T-cell (primary cell): ENCODE measurements around the gene TRPM3. TPM values are rescaled to one million over a fixed set of nuclear protein-coding genes. Genes with fewer than 3 reads are reported as not detected.

ENCODE experiments used
- ATAC-seq, 4 experiments: fragments of 200-7000 bp in 3 of 4; fragments of 150-1000 bp in 1 of 4; cut with Tn5 transposase; replicated peaks in 1 of 4; 1 replicate in 3 of 4; 2 replicates in 1 of 4; pipeline ENCODE4 v1.10.0; 2021; ENCODE audit warnings: moderate library complexity in 3 of 4, mild to moderate bottlenecking in 2 of 4, moderate number of reproducible peaks in 1 of 4
- CTCF ChIA-PET, 2 donors: fragments of 300-600 bp; sonication (Branson Sonifier 250); formaldehyde crosslinking; loops; one replicate each; lab custom pipeline; 2022; ENCODE audit warnings: antibody characterized with exemption in 2 of 2; lab: Charles Lee
- POLR2A ChIA-PET, 2 donors: fragments of 300-600 bp; sonication (Branson Sonifier 250); formaldehyde crosslinking; loops; one replicate each; lab custom pipeline; 2022; ENCODE audit warnings: antibody characterized with exemption in 2 of 2; lab: Charles Lee
- DNase-seq, 35 experiments: peaks; one replicate each; pipeline versions ENCODE4 v3.0.0 to v3.0.0-alpha.2; 2013 to 2023
- H3K27ac ChIP-seq: one replicate; pipeline ENCODE4 v1.5.1; 2013; ENCODE audit warnings: low read length
- H3K27me3 ChIP-seq, 2 experiments: replicated peaks in 1 of 2; 1 replicate in 1 of 2; 2 replicates in 1 of 2; pipeline versions ENCODE4 v1.6.1 to v1.7.0; 2013; ENCODE audit warnings: low read length in 1 of 2, mixed read lengths in 1 of 2; ENCODE audit not compliant: control insufficient read depth in 2 of 2, insufficient read depth in 2 of 2; ENCODE audit errors: extremely low read depth in 1 of 2
- H3K36me3 ChIP-seq, 2 donors: 1 replicate in 1 of 2; 2 replicates in 1 of 2; pipeline versions ENCODE4 v1.6.1 to v1.7.0; 2013; ENCODE audit warnings: low read length in 1 of 2; ENCODE audit not compliant: control insufficient read depth in 2 of 2, insufficient read depth in 1 of 2; ENCODE audit errors: extremely low read depth in 1 of 2
- H3K4me1 ChIP-seq, 2 experiments: 1 replicate in 1 of 2; 2 replicates in 1 of 2; pipeline versions ENCODE4 v1.6.1 to v1.7.0; 2013; ENCODE audit warnings: low read length in 2 of 2, mixed read lengths in 1 of 2; ENCODE audit not compliant: insufficient read depth in 2 of 2, control insufficient read depth in 1 of 2; ENCODE audit errors: extremely low read depth in 1 of 2
- H3K4me3 ChIP-seq, 2 donors: 1 replicate in 1 of 2; 2 replicates in 1 of 2; pipeline versions ENCODE4 v1.5.1 to v1.7.0; 2013; ENCODE audit warnings: mild to moderate bottlenecking in 2 of 2, low read length in 1 of 2, moderate library complexity in 1 of 2; ENCODE audit not compliant: control insufficient read depth in 1 of 2; ENCODE audit errors: extremely low read depth in 1 of 2
- H3K9me3 ChIP-seq: 2 replicates; pipeline ENCODE4 v1.7.0; 2013
- H3K27ac Mint-ChIP-seq, 2 donors: one replicate each; pipeline ENCODE4 v1.8.0; 2020 to 2021; ENCODE audit warnings: mild to moderate bottlenecking in 2 of 2, mixed read lengths in 2 of 2
- H3K27me3 Mint-ChIP-seq, 2 donors: one replicate each; pipeline ENCODE4 v1.8.0; 2021 to 2022; ENCODE audit warnings: mixed read lengths in 2 of 2
- H3K36me3 Mint-ChIP-seq: one replicate; pipeline ENCODE4 v1.8.0; 2021; ENCODE audit warnings: mixed read lengths
- H3K4me1 Mint-ChIP-seq, 3 donors: one replicate each; pipeline ENCODE4 v1.8.0; 2020 to 2022; ENCODE audit warnings: mixed read lengths in 3 of 3, mild to moderate bottlenecking in 1 of 3
- H3K4me3 Mint-ChIP-seq, 3 donors: one replicate each; pipeline ENCODE4 v1.8.0; 2020 to 2022; ENCODE audit warnings: mild to moderate bottlenecking in 3 of 3, mixed read lengths in 3 of 3, moderate library complexity in 3 of 3
- H3K9me3 Mint-ChIP-seq, 3 donors: one replicate each; pipeline ENCODE4 v1.8.0; 2020 to 2022; ENCODE audit warnings: mixed read lengths in 3 of 3
- WGBS: methylation state at CpG from one replicate; pipeline ENCODE4 v1.1.5; 2013; ENCODE audit warnings: missing lambda C conversion rate; ENCODE audit not compliant: insufficient coverage; 5-methylcytosine and 5-hydroxymethylcytosine counted together
- total RNA-seq, 35 experiments: library from RNA in 6 of 35; stranded (reverse) in 6 of 35; fragments of 120-200 nt in 1 of 35; gene quantifications; one replicate each; pipeline versions ENCODE4 v1.2.1 to v1.2.4 and lab custom pipeline; 2013 to 2026

Gene TRPM3
- total RNA-seq, 5 donors from 2014 or later (not counting 1 experiment from before 2014, with no cell fraction given): not detected

- ChIA-PET CTCF (interaction anchor here in 1 of 2 donors (1.1 to 1.2 kb wide), 2 partner anchors 11 kb away, joined by 3 to 4 read pairs; no protein-coding TSS in a partner anchor), POLR2A (no interaction called here)
Measured at GRCh38 chr9:70613024-70613768, 508.2 kb downstream of the TRPM3 start.

GRCh38 chr9:70610287-70610644 is 511.2 kb downstream of the TRPM3 start:
- ATAC-seq (no peak), DNase-seq (no peak)
- Histone ChIP-seq H3K4me1 (no peaks in the 10 kb centered on the region), H3K27me3 (no peaks in the 10 kb centered on the region), H3K4me3 (no peak overlapping the region), H3K36me3 (no peaks in the 10 kb centered on the region), H3K27ac (no peak overlapping the region), H3K9me3 (no peaks in the 10 kb centered on the region)
- 70% methylated on average over 3 of the region's 5 CpGs for WGBS
- no peaks in the 10 kb centered on the region for H3K9me3 Mint-ChIP-seq
- peaks cover 0 to 6% of the 10 kb centered on the region in 2 donors for H3K27me3 Mint-ChIP-seq
- ChIA-PET POLR2A (no interaction called here), CTCF (no interaction called here)
- no peaks in the 10 kb centered on the region for H3K36me3 Mint-ChIP-seq
- H3K4me3 Mint-ChIP-seq: no peak overlapping the region
- peaks cover 0 to 4% (median 3%) of the 10 kb centered on the region in 3 donors for H3K4me1 Mint-ChIP-seq
- no peak overlapping the region for H3K27ac Mint-ChIP-seq

More at GRCh38 chr9:70613024-70613768, 508.2 kb downstream of the TRPM3 start:
- no peak overlapping the region for H3K27ac ChIP-seq
- no peaks in the 10 kb centered on the region for H3K36me3 Mint-ChIP-seq
- H3K4me3 ChIP-seq: no peak overlapping the region
- H3K4me1 Mint-ChIP-seq: peaks cover 0 to under 1% (median 0%) of the 10 kb centered on the region in 3 donors
- ATAC-seq (no peak), DNase-seq (no peak)
- H3K9me3 Mint-ChIP-seq: no peaks in the 10 kb centered on the region
- H3K9me3 ChIP-seq: no peaks in the 10 kb centered on the region
- peaks cover 0 to 6% of the 10 kb centered on the region in 2 donors for H3K27me3 Mint-ChIP-seq
- H3K27ac Mint-ChIP-seq: no peak overlapping the region
- H3K4me3 Mint-ChIP-seq: no peak overlapping the region
- H3K36me3 ChIP-seq: no peaks in the 10 kb centered on the region
- no peaks in the 10 kb centered on the region for H3K4me1 ChIP-seq
- peaks cover 0 to 3% of the 10 kb centered on the region in 2 experiments for H3K27me3 ChIP-seq
- 80% methylated on average over 1 of the region's 4 CpGs for WGBS

GRCh38 chr9:70609542-70610286 is 511.7 kb downstream of the TRPM3 start:
- H3K27me3 ChIP-seq: no peaks in the 10 kb centered on the region
- Mint-ChIP-seq H3K27ac (no peak overlapping the region), H3K36me3 (no peaks in the 10 kb centered on the region), H3K4me1 (peaks cover 0 to 4% (median 3%) of the 10 kb centered on the region in 3 donors), H3K27me3 (peaks cover 0 to 6% of the 10 kb centered on the region in 2 donors), H3K4me3 (no peak overlapping the region), H3K9me3 (no peaks in the 10 kb centered on the region)
- no peak for DNase-seq
- ChIA-PET CTCF (interaction anchor here in 1 of 2 donors (0.6 kb wide), 1 partner anchor 1061 kb away, joined by 3 read pairs; no protein-coding TSS in a partner anchor), POLR2A (no interaction called here)
- H3K36me3 ChIP-seq: no peaks in the 10 kb centered on the region
- 50% methylated on average over 2 of the region's 6 CpGs for WGBS
- H3K4me3 ChIP-seq: no peak overlapping the region
- ATAC-seq: no peak
- H3K27ac ChIP-seq: no peak overlapping the region
- H3K4me1 ChIP-seq: no peaks in the 10 kb centered on the region
- H3K9me3 ChIP-seq: no peaks in the 10 kb centered on the region

GRCh38 chr9:70609011-70609410 is 512.4 kb downstream of the TRPM3 start:
- ChIA-PET POLR2A (no interaction called here), CTCF (interaction anchor here (0.6 kb wide), 2 partner anchors 220 to 1060 kb away, joined by 3 read pairs; no protein-coding TSS in a partner anchor)
- H3K27me3 Mint-ChIP-seq: peaks cover 0 to 6% of the 10 kb centered on the region in 2 donors
- no peak overlapping the region for H3K27ac Mint-ChIP-seq
- Histone ChIP-seq H3K9me3 (no peaks in the 10 kb centered on the region), H3K4me1 (no peaks in the 10 kb centered on the region), H3K36me3 (no peaks in the 10 kb centered on the region), H3K4me3 (no peak overlapping the region), H3K27ac (no peak overlapping the region), H3K27me3 (no peaks in the 10 kb centered on the region)
- H3K9me3 Mint-ChIP-seq: no peaks in the 10 kb centered on the region
- ATAC-seq (no peak), DNase-seq (no peak)
- no CpG with 5 or more reads among the region's 2 CpGs for WGBS
- no peak overlapping the region for H3K4me3 Mint-ChIP-seq
- peaks cover 0 to 4% (median 3%) of the 10 kb centered on the region in 3 donors for H3K4me1 Mint-ChIP-seq
- no peaks in the 10 kb centered on the region for H3K36me3 Mint-ChIP-seq

GRCh38 chr9:70607926-70608325 is 513.5 kb downstream of the TRPM3 start:
- ATAC-seq (no peak), DNase-seq (peak in 1 of 35 experiments; percentile 26)
- no peaks in the 10 kb centered on the region for H3K27me3 ChIP-seq
- H3K36me3 Mint-ChIP-seq: no peaks in the 10 kb centered on the region
- WGBS: 64% methylated on average over 6 of the region's 9 CpGs
- H3K27ac Mint-ChIP-seq: no peak overlapping the region
- no peaks in the 10 kb centered on the region for H3K36me3 ChIP-seq
- no peak overlapping the region for H3K4me3 Mint-ChIP-seq
- no peaks in the 10 kb centered on the region for H3K4me1 ChIP-seq
- peaks cover 0 to 6% of the 10 kb centered on the region in 2 donors for H3K27me3 Mint-ChIP-seq
- H3K9me3 ChIP-seq: no peaks in the 10 kb centered on the region
- H3K9me3 Mint-ChIP-seq: no peaks in the 10 kb centered on the region
- no peak overlapping the region for H3K27ac ChIP-seq
- CTCF ChIA-PET: no interaction called here
- H3K4me3 ChIP-seq: no peak overlapping the region
- peaks cover 0 to 4% (median 3%) of the 10 kb centered on the region in 3 donors for H3K4me1 Mint-ChIP-seq
- POLR2A ChIA-PET: no interaction called here

GRCh38 chr9:70607329-70607728 is 514.1 kb downstream of the TRPM3 start:
- Mint-ChIP-seq H3K27me3 (peaks cover 0 to 6% of the 10 kb centered on the region in 2 donors), H3K4me1 (peaks cover 0 to 6% (median 3%) of the 10 kb centered on the region in 3 donors)

More at GRCh38 chr9:70607329-70607728, 514.1 kb downstream of the TRPM3 start:
- ChIA-PET CTCF (no interaction called here), POLR2A (no interaction called here)
- H3K27me3 ChIP-seq: no peaks in the 10 kb centered on the region
- Mint-ChIP-seq H3K27ac (no peak overlapping the region), H3K9me3 (no peaks in the 10 kb centered on the region), H3K4me3 (no peak overlapping the region), H3K36me3 (no peaks in the 10 kb centered on the region)
- H3K36me3 ChIP-seq: no peaks in the 10 kb centered on the region
- DNase-seq (no peak), ATAC-seq (no peak)
- no peak overlapping the region for H3K4me3 ChIP-seq
- H3K27ac ChIP-seq: no peak overlapping the region
- 100% methylated on average over 2 of the region's 5 CpGs for WGBS
- H3K9me3 ChIP-seq: no peaks in the 10 kb centered on the region
- H3K4me1 ChIP-seq: peaks cover 0 to 1% of the 10 kb centered on the region in 2 experiments
